Neural cell (in vitro differentiated cells): Measurements from ENCODE around the gene TXNRD3.

Experiments
- EP300 ChIP-seq: fragments of 450-650 bp; conservative IDR thresholded peaks from 2 replicates; pipeline ENCODE4 v1.6.1; 2014; ENCODE audit warnings: antibody characterized with exemption, mild to moderate bottlenecking, moderate library complexity; ENCODE audit not compliant: poor library complexity, severe bottlenecking
- EZH2 ChIP-seq: fragments of 200-600, 300-800 bp; shearing (Covaris generic), sonication (generic); IDR thresholded peaks from 2 replicates; pipeline ENCODE4 v1.6.1; 2014; ENCODE audit warnings: antibody characterized with exemption, low read length, borderline replicate concordance, mild to moderate bottlenecking; ENCODE audit not compliant: insufficient read depth, poor library complexity, severe bottlenecking
- POLR2AphosphoS5 ChIP-seq: IDR thresholded peaks from 2 replicates; pipeline ENCODE4 v1.6.1; 2012
- RAD21 ChIP-seq: fragments of 450-650 bp; conservative IDR thresholded peaks from 2 replicates; pipeline ENCODE4 v1.6.1; 2014; ENCODE audit warnings: antibody characterized with exemption, mild to moderate bottlenecking, moderate library complexity
- SMC3 ChIP-seq: fragments of 450-650 bp; conservative IDR thresholded peaks from 2 replicates; pipeline ENCODE4 v1.6.1; 2014; ENCODE audit warnings: antibody characterized with exemption, mild to moderate bottlenecking, moderate library complexity; ENCODE audit not compliant: poor library complexity
- TAF1 ChIP-seq: IDR thresholded peaks from 2 replicates; pipeline ENCODE4 v1.6.1; 2012; ENCODE audit warnings: low read depth
- TF ChIP-seq, protein P1 (sequence below): fragments of 450-650 bp; IDR thresholded peaks from 2 replicates; pipeline ENCODE4 v1.5.1; 2014; ENCODE audit warnings: antibody characterized with exemption, mild to moderate bottlenecking, moderate library complexity; ENCODE audit not compliant: poor library complexity, severe bottlenecking
- TF ChIP-seq, protein P2 (sequence below): IDR thresholded peaks from 2 replicates; pipeline ENCODE4 v1.6.1; 2012; ENCODE audit warnings: borderline replicate concordance

DNA sequence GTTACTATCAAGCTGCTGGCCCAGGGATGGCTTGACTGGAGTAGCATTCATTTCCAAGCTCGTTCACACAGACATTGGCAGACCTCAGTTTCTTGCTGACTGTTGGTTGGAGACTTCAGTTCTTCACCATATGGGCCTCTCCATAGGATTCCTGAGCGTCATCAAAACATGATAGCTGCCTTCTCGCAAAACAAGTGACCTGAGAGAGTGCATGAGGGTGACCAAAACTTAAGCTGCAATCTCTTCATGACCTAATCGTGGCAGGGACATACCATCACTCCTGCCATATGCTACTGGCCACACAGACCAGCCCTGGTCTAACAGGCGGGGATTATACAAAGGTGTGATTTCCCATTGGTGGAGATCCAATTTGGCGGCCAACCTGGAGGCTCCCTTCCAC lies 50.2 kb downstream of the TXNRD3 start:
- TF ChIP-seq, protein P1, sequence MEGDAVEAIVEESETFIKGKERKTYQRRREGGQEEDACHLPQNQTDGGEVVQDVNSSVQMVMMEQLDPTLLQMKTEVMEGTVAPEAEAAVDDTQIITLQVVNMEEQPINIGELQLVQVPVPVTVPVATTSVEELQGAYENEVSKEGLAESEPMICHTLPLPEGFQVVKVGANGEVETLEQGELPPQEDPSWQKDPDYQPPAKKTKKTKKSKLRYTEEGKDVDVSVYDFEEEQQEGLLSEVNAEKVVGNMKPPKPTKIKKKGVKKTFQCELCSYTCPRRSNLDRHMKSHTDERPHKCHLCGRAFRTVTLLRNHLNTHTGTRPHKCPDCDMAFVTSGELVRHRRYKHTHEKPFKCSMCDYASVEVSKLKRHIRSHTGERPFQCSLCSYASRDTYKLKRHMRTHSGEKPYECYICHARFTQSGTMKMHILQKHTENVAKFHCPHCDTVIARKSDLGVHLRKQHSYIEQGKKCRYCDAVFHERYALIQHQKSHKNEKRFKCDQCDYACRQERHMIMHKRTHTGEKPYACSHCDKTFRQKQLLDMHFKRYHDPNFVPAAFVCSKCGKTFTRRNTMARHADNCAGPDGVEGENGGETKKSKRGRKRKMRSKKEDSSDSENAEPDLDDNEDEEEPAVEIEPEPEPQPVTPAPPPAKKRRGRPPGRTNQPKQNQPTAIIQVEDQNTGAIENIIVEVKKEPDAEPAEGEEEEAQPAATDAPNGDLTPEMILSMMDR: no peak
- TF ChIP-seq SMC3 (no peak), POLR2AphosphoS5 (no peak), RAD21 (no peak), EZH2 (no peak), TAF1 (no peak), EP300 (no peak)
- TF ChIP-seq, protein P2, sequence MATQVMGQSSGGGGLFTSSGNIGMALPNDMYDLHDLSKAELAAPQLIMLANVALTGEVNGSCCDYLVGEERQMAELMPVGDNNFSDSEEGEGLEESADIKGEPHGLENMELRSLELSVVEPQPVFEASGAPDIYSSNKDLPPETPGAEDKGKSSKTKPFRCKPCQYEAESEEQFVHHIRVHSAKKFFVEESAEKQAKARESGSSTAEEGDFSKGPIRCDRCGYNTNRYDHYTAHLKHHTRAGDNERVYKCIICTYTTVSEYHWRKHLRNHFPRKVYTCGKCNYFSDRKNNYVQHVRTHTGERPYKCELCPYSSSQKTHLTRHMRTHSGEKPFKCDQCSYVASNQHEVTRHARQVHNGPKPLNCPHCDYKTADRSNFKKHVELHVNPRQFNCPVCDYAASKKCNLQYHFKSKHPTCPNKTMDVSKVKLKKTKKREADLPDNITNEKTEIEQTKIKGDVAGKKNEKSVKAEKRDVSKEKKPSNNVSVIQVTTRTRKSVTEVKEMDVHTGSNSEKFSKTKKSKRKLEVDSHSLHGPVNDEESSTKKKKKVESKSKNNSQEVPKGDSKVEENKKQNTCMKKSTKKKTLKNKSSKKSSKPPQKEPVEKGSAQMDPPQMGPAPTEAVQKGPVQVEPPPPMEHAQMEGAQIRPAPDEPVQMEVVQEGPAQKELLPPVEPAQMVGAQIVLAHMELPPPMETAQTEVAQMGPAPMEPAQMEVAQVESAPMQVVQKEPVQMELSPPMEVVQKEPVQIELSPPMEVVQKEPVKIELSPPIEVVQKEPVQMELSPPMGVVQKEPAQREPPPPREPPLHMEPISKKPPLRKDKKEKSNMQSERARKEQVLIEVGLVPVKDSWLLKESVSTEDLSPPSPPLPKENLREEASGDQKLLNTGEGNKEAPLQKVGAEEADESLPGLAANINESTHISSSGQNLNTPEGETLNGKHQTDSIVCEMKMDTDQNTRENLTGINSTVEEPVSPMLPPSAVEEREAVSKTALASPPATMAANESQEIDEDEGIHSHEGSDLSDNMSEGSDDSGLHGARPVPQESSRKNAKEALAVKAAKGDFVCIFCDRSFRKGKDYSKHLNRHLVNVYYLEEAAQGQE: no peak
